DOHH2 (cell line): ENCODE data around the gene HMX1.

Experiments used
- EZH2phosphoT487 ChIP-seq: fragments of 200-600 bp; sonication (generic); IDR thresholded peaks from 2 replicates; pipeline ENCODE4 v1.6.1; 2017; ENCODE audit warnings: borderline replicate concordance, mild to moderate bottlenecking, antibody characterized with exemption, low read length, moderate library complexity, mixed read lengths
- TF ChIP-seq, protein P1 (sequence below): fragments of 200-600 bp; sonication (generic); IDR thresholded peaks from one replicate; pipeline ENCODE4 v1.5.1; 2014; ENCODE audit warnings: antibody characterized with exemption, mild to moderate bottlenecking, low read depth, low read length; ENCODE audit not compliant: poor library complexity, severe bottlenecking

DNA sequence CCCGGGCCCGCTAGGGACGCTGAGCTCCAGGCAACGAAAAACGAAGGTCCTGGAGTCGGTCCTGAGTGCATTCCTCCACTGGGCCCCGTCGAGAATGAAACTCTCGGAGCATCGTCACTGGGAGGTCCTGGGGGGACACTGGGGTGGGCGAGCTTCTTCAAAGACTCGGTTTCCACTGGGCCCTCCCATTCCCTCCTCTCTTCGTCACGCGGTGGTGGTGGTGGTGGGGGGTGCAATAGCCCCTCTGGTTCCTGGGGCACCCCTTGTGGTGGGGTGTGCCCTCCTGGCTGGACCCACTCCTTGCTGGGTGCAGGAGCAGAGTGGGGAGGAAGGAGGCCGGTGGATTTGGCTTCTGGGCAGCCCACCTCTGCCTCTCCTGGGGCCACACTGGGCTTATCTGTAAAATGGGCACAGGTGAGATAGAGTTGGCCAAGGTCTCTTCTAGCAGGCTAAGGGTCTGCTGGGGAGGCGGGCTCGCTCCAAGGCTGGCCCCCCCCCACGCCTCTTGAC, 12.9 kb downstream of the HMX1 start:
- TF ChIP-seq, protein P1, sequence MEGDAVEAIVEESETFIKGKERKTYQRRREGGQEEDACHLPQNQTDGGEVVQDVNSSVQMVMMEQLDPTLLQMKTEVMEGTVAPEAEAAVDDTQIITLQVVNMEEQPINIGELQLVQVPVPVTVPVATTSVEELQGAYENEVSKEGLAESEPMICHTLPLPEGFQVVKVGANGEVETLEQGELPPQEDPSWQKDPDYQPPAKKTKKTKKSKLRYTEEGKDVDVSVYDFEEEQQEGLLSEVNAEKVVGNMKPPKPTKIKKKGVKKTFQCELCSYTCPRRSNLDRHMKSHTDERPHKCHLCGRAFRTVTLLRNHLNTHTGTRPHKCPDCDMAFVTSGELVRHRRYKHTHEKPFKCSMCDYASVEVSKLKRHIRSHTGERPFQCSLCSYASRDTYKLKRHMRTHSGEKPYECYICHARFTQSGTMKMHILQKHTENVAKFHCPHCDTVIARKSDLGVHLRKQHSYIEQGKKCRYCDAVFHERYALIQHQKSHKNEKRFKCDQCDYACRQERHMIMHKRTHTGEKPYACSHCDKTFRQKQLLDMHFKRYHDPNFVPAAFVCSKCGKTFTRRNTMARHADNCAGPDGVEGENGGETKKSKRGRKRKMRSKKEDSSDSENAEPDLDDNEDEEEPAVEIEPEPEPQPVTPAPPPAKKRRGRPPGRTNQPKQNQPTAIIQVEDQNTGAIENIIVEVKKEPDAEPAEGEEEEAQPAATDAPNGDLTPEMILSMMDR, result no peak
- no peak for TF ChIP-seq EZH2phosphoT487
